ENCODE measurements around the gene CLIC3. TPM values are rescaled to one million over a fixed set of nuclear protein-coding genes. Genes with fewer than 3 reads are reported as not detected.

Gene CLIC3
- total RNA-seq, 1 experiment from 2014 or later, result 24.1 TPM

- H3K4me3 ChIP-seq, result no peak overlapping the region
- BruUV-seq (replicated peaks), result no TSS peak
- DNase-seq, result no peak
Observed at GRCh38 chr9:137009217-137009616, 12.8 kb upstream of the CLIC3 start.

GRCh38 chr9:137008312-137008711 is 11.9 kb upstream of the CLIC3 start:
- DNase-seq, result no peak
- H3K36me3 ChIP-seq (ENCODE audit: low read depth), result no peaks in the 10 kb centered on the region
- no peaks in the 10 kb centered on the region for H3K9me3 ChIP-seq (ENCODE audit: insufficient read depth, low read depth)
- no peak overlapping the region for H2AFZ ChIP-seq
- H3K27me3 ChIP-seq (ENCODE audit: insufficient read depth, low read depth), result no peaks in the 10 kb centered on the region
- H3K9me2 ChIP-seq (ENCODE audit: insufficient read depth), result no peaks in the 10 kb centered on the region
- no TSS peak for BruUV-seq (replicated peaks)
- H3K79me2 ChIP-seq (ENCODE audit: low read depth), result no peaks in the 10 kb centered on the region
- no peak overlapping the region for H3K27ac ChIP-seq
- intact Hi-C loops (cut with micrococcal nuclease; ENCODE audit: unreplicated experiment), result no loop called here
- ChIA-PET CTCF (no interaction called here), POLR2A (ENCODE audit: unreplicated experiment) (no interaction called here)
- no peaks in the 10 kb centered on the region for H4K20me1 ChIP-seq (ENCODE audit: insufficient read depth)
- H3K4me1 ChIP-seq (replicated peaks; ENCODE audit: insufficient read depth), result no peaks in the 10 kb centered on the region
- H3K4me3 ChIP-seq, result no peak overlapping the region
- H3K4me2 ChIP-seq, result no peak overlapping the region
- TF ChIP-seq EZH2 (IDR thresholded peaks at IDR 0.05; ENCODE audit: low read depth) (no peak), CTCF (conservative IDR thresholded peaks at IDR 0.05) (no peak)
- 0 out of 2 replicates have a peak, but pooled peaks cover 5% of the 10 kb centered on the region for H3F3A ChIP-seq (ENCODE audit: insufficient read depth, low read depth)

More at GRCh38 chr9:137009217-137009616, 12.8 kb upstream of the CLIC3 start:
- Histone ChIP-seq H3K36me3 (ENCODE audit: low read depth) (no peaks in the 10 kb centered on the region), H3K4me1 (replicated peaks; ENCODE audit: insufficient read depth) (no peaks in the 10 kb centered on the region), H3K27ac (no peak overlapping the region), H3K4me2 (no peak overlapping the region), H3K79me2 (ENCODE audit: low read depth) (no peaks in the 10 kb centered on the region), H3K27me3 (ENCODE audit: insufficient read depth, low read depth) (no peaks in the 10 kb centered on the region), H4K20me1 (ENCODE audit: insufficient read depth) (no peaks in the 10 kb centered on the region), H2AFZ (no peak overlapping the region), H3K9me2 (ENCODE audit: insufficient read depth) (no peaks in the 10 kb centered on the region), H3K9me3 (ENCODE audit: insufficient read depth, low read depth) (no peaks in the 10 kb centered on the region), H3F3A (ENCODE audit: insufficient read depth, low read depth) (0 out of 2 replicates have a peak, but pooled peaks cover 5% of the 10 kb centered on the region)
- intact Hi-C loops (cut with micrococcal nuclease; ENCODE audit: unreplicated experiment), result no loop called here
- TF ChIP-seq CTCF (conservative IDR thresholded peaks at IDR 0.05), result no peak
- no peak for TF ChIP-seq EZH2 (IDR thresholded peaks at IDR 0.05; ENCODE audit: low read depth)
- ChIA-PET CTCF (no interaction called here), POLR2A (ENCODE audit: unreplicated experiment) (no interaction called here)

GRCh38 chr9:137007816-137008270 is 11.5 kb upstream of the CLIC3 start:
- no peak overlapping the region for H3K4me2 ChIP-seq
- H3K9me3 ChIP-seq (ENCODE audit: insufficient read depth, low read depth), result no peaks in the 10 kb centered on the region
- ChIA-PET CTCF (no interaction called here), POLR2A (ENCODE audit: unreplicated experiment) (no interaction called here)
- no peaks in the 10 kb centered on the region for H3K4me1 ChIP-seq (replicated peaks; ENCODE audit: insufficient read depth)
- no peak for DNase-seq
- H3F3A ChIP-seq (ENCODE audit: insufficient read depth, low read depth), result 0 out of 2 replicates have a peak, but pooled peaks cover 5% of the 10 kb centered on the region
- no TSS peak for BruUV-seq (replicated peaks)
- no peaks in the 10 kb centered on the region for H3K9me2 ChIP-seq (ENCODE audit: insufficient read depth)
- H3K4me3 ChIP-seq, result no peak overlapping the region
- no peaks in the 10 kb centered on the region for H3K27me3 ChIP-seq (ENCODE audit: insufficient read depth, low read depth)
- H3K36me3 ChIP-seq (ENCODE audit: low read depth), result no peaks in the 10 kb centered on the region
- no peak overlapping the region for H3K27ac ChIP-seq
- TF ChIP-seq EZH2 (IDR thresholded peaks at IDR 0.05; ENCODE audit: low read depth), result no peak
- TF ChIP-seq CTCF (conservative IDR thresholded peaks at IDR 0.05), result no peak
- no peak overlapping the region for H2AFZ ChIP-seq
- intact Hi-C loops (cut with micrococcal nuclease; ENCODE audit: unreplicated experiment), result no loop called here
- no peaks in the 10 kb centered on the region for H3K79me2 ChIP-seq (ENCODE audit: low read depth)
- H4K20me1 ChIP-seq (ENCODE audit: insufficient read depth), result no peaks in the 10 kb centered on the region
